Activated CD8-positive, alpha-beta memory T cell treated with anti-CD3 and anti-CD28 coated beads, Interleukin-2, amount 50 U/mL, for 1 hour (primary cell): Measurements from ENCODE around the gene MTAP.

ENCODE experiments used
- DNase-seq: peaks from one replicate; pipeline ENCODE4 v3.0.0-alpha.2; 2020; ENCODE audit errors: extremely low read depth

Gene MTAP

DNA sequence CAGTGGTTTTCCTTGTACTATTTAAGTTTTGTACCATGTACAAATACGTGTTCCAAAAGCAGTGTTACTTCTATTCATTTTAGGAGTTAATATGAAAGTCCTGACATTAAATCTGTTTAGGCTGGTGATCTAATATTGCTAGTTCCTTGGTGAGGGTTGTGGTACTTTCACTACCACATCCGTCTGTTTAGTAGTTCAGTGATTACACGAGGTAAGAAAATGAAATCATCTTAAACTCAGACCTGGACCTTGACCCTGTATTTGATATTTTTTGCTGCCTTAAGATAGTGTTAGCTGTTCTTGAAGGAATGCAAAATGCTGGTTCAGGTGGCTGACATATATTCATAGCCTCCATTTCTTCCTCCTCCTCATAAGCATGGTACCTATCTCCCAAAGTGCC is 50.3 kb downstream of the MTAP start:
- DNase-seq = no peak

DNA sequence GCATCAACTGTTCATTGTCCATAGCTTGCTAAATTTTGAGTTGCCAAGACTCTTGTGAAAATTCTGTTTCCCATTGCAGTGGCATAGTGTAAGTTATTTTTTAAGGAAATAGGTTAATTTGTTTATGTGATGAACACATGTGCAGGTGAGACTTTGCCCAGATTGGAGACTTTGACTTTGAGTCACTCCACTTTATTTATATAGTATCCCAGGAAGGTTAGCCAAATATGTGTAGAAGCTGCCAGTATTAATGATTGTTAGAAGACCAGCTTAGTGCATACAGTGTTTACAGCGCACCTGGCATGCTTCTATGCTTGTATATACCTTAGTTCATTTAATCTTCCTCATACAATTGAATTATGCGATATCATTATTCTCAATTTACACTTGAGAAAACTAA is 51.0 kb downstream of the MTAP start:
- DNase-seq = no peak

DNA sequence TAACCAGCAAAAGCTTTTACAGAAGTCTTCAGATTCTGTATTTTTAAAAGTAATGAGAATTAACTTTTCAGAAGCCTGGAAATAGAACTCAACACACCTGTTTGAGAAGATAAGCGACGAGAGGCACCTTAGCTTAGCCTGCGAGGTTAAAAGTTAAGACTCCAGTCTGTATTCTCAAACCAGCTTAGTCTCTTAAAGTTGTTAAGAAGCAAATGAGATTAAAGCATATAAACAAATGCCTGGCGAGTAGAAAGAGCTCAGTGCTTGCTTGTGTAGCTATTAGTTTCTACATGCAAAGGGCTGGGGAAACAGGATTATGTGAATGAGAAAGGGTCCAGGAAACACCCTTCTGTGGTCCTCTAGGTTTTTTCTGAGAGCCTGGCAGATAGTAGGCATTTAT is 51.7 kb downstream of the MTAP start:
- DNase-seq = no peak

DNA sequence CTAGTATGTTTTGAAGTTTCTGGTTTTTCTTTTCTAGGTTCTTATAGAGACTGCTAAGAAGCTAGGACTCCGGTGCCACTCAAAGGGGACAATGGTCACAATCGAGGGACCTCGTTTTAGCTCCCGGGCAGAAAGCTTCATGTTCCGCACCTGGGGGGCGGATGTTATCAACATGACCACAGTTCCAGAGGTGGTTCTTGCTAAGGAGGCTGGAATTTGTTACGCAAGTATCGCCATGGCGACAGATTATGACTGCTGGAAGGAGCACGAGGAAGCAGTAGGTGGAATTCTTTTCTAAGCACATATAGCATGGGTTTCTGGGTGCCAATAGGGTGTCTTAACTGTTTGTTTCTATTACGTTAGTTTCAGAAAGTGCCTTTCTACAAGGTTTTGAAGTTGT is 52.2 kb downstream of the MTAP start:
- no peak for DNase-seq

DNA sequence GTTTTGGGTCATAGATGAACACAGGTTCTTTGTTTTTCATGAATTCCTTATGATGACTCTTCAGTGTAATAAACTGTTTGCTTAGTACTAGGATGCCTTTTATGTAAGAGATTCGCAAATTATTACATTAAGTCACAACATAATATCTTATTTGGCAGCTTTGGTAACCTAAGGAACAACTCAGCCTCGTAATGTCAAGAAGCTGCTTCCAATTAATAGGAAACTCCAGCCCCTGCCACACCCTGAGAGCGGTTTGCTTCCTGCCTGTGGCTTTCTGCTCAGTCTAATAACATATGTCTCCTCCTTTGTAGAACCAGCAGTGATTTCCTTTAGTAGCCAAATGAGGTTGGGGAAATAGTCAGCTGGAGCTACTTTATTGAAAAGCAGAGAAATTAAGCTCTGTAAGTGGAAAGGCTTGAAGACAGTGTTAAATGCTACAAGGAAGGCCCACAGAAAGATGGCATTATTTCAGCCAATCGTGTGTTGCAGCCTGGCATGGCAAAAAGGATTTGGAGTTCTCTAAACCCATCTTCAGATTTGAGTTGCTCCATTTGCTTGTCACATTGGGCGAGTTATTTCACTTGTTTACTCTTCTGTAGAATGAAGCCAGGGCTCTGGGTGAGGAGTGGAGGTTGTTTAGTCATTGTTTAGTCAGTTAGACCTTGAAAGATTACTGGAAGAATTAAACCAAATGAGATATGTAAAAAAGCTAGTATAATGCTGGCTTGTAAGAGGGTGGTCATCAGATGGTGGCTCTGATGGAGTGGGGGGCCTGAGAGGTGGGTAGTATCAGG is 54.1 kb downstream of the MTAP start:
- DNase-seq = no peak

DNA sequence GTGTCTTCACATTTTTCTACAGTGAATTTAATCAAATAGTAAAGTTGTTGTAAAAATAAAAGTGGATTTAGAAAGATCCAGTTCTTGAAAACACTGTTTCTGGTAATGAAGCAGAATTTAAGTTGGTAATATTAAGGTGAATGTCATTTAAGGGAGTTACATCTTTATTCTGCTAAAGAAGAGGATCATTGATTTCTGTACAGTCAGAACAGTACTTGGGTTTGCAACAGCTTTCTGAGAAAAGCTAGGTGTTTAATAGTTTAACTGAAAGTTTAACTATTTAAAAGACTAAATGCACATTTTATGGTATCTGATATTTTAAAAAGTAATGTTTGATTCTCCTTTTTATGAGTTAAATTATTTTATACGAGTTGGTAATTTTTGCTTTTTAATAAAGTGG is 60.4 kb downstream of the MTAP start:
- no peak for DNase-seq

DNA sequence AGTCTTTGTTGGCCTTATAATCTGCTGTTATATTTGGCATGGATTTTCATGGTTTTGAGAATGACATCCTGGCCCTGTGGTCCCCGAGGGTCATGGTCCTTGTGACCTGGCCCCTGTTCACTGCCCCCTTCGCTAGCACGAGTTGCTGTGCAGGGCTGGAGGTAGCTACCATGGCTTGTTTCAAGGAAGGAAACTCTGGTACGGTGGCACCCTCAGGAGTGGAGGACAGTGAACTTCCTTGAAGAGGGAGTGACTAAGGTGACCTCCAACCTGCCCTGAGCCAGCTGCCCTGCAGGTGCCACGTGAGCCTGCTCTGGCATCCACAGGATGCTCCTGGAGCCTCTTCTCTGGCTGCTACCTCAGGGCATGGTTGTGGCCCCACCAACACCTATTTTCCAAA is 62.1 kb downstream of the MTAP start:
- DNase-seq = no peak

DNA sequence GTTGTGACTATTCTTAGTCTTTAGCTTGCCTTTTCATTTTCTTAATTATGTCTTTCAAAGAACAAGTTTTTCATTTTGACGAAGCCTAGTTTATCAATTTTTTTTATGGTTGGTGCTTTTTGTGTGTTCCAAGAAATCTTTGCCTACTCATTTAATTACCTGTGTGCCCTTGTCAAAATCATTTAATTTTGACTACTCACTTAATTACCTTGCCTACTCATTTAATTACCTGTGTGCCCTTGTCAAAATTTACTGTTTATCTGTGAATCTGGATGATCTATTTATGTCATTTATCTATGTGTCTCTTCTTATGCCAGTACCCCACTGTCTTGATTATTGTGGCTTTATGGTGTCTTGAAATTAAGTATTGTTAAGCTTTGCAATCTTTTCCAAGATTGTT is 63.9 kb downstream of the MTAP start:
- no peak for DNase-seq

DNA sequence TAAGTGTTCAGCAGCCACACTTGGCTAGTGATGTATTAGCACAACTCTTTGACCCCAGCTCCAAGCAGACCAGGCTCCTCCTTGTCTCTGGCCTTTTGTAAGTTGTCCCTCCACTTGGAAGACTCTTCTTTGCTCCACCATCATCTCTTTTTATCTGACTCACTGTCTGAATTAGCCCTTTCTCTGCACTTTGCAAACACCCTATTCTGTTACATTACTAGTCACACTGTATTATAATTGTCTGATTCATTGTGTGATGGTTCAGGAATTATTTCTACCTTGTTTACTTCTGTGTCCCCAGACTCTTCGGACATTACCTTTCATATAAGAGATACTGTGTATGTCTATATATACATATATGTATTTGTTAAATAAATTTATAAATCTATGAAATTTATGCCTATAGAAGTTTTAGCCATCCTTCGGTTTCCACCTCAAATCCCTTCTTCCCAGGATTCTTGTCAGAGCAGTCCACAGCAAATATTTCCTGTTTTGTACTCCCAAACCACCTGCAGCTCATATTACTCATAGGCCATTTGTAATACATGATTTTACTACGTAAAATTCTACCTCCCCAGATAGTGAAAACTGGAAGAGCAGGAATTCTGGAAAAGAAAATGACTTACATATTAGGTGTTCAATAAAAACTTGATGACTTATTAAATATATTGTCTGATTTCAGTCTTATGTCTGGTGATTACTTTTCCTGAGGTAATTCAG is 69.0 kb downstream of the MTAP start:
- DNase-seq = no peak

DNA sequence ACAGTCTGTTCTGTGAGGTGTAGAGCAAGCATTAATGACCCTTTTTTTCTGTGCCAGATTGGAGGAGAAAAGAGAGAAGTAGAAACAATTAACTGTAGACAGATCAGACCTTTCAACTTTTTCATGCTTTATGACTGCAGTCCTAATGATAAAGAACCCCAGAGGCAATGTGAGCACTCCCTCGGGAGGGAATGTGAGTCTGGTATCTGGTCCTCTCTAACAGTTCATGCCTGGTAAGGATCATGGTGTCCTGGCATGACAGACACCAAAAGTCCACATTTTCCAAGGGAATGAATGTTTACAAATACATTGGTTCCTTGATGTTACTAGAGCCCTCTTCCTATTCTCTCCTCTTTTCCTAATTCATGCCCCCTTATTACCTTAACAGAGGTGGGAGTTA is 70.3 kb downstream of the MTAP start:
- DNase-seq = no peak

DNA sequence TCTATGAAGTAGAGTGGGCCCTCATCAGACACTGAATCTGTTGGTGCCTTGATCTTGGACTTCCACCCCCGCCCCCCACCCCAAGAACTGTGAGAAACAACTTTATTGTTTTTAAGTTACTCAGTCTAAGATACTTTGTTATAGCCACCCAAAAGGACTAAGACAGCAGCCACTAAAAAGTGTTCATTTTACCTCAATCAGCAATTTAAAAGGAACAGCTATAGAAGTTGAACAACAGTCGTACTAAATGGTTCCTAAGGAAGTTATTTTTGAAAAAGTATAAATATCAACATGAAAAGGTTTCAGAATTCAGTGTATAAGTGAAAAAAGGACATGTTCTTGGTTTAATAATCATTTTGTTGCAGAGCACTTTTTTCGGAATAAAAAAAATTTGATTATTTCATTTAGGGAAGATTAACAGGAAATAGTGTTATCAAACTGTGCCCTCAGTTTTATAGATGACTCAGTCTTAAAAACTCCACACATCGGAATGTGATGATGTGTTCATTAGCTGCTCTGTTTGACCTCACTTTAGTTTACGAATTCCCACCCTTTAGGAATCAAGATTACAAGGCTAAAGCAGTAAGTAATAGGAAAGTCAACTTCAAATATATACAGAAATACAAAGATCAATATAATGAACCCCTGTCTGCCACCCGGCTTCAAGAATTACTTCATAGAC is 71.2 kb downstream of the MTAP start:
- no peak for DNase-seq

DNA sequence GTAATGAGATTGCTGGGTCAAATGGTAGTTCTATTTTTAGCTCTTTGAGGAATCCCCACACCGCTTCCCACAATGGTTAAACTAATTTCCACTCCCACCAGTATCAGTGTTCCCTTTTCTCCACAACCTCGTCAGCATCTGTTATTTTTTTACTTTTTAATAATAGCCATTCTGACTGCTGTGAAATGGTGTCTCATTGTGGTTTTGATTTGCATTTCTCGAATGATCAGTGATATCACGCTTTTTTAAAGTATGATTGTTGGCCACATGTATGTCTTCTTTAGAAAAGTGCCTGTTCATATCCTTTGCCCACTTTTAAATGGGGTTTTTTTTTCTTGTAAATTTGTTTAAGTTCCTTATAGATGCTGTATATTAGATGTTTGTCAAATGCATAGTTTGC is 73.5 kb downstream of the MTAP start:
- DNase-seq = no peak

DNA sequence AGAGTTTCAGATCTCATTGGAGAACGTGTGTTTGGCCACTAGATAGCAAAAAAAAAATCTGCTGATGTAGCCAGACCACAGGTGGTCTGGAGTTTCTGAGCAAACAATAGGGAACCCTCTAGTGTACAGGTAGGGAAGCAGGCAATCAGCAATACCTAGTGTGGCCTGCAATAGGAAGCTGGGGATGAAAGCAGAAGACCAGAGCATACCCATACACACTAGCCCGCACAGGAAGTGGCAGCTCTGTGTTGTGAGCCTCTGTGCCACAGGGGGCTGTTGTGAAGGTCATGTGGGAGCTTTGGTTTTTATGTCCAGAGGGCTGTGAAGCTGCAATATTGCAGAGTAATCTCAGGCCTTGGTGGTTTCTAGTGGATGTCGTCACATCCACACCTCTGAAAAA is 81.2 kb downstream of the MTAP start:
- no peak for DNase-seq

DNA sequence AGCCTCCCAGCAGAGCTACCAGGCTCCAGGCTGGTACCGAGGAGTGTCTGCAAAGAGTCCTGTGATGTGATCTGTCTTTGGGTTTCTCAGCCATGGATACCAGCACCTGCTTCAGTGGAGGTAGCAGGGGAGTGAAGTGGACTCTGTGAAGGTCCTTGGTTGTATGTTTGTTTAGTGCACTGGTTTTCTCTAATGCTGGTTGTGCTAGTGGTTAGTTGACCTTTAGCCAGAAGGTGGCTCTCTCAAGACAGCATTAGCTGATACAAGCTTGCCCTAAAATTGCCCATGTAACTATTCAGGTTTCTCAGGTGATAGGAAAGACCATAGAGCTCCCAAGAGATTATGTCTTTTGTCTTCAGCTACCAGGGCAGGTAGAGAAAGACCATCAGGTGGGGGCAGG is 87.2 kb downstream of the MTAP start:
- DNase-seq = no peak

DNA sequence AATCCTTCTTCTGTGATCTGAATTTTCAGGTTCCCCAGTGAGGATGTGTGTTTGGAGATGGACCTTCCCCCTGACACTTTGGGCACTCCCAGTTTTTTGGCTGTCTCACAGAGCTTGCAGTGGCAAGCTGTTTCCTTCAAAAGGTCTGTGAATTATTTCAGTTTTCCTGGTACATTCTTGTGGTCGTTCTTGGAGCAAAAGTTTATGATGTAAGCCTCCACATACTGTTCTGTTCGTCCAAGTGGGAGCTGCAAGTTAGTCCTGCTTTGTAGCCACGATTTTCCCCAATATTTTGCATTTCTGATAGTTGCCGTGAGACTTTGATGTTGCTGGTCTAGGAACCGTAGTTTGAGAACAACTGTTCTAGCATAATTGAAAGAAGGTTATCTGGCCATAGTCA is 88.3 kb downstream of the MTAP start:
- DNase-seq = no peak

DNA sequence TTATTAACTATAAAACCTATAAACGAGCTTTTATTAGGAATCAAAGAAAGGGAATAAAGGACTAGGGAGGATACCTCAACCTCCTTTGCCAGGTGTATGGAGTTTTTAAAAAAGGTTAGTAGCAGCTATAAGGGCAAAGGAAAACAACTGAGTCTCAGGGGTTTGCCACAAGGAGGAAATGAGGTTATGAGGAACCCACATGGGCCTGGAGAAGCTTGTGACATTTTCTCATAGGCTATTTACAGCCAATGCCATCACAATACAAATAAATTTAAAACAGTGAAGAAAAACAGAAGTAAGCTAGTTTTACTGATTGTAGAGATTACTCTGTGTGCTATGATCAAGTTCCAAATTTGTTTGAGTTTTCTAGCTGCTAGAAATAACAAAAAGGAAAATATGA is 99.1 kb downstream of the MTAP start:
- no peak for DNase-seq

DNA sequence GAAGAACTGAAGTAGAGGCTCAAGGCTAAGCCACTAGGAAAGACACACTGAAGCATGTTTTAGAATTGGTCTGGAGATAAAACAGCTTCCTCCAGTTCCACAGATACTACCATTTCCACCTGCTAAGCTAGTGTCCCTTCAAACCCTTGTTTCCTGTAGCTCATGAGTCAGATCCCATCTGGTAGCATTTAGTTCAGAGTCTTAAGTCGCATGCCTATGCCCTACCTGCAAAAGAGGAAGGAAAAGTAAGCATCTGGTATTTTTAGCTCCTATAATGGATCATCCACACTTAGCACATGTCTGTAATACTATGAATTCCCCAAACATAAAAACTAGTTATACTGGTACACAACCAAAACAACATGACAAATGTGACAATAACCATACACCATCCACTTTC is 99.7 kb downstream of the MTAP start:
- DNase-seq = no peak

DNA sequence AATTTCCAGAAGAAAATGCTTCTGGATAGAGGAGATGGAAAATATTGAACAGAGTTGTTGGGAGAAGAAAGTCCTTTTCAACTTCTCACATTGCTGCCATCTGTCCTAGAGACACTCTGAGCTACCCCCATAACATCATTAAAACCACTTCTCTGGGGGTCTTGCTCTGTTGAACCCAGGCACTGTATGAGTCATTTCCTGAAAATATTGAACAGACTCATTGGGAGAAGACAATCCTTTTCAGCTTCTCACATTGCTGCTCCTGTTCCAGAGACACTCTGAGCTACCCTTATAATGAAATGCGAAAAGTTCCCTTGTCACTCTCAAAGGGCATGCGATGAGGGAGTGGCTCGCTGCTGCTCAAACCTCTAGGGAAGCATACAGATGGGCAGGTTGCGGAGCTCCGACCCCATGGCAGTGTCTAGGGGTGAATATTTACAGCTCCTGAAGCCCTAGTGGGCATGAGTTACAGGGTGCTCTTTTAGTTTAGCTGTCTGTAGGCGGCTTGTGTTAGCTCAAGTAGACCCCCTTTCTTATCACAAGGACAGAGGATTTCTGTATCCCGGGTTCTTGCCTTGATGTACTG is 101.0 kb downstream of the MTAP start:
- no peak for DNase-seq

DNA sequence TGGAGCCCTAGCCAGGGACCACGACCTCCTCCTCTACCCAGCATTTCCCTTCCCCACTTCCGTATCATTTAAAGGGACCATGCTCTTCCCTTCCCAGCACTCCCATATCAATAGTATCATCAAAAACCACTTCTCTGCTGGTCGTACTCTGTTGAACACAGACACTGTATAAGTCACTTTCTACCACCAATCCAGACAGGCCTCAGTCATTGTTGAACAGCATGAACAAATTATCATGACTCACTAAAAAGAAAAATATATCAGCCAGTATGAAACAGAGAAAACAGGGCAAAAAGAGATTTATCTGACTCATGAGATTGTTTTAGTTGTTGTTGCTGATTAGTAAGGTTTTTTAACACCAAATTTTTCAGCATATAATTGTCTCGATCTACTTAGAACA is 101.9 kb downstream of the MTAP start:
- DNase-seq = no peak

DNA sequence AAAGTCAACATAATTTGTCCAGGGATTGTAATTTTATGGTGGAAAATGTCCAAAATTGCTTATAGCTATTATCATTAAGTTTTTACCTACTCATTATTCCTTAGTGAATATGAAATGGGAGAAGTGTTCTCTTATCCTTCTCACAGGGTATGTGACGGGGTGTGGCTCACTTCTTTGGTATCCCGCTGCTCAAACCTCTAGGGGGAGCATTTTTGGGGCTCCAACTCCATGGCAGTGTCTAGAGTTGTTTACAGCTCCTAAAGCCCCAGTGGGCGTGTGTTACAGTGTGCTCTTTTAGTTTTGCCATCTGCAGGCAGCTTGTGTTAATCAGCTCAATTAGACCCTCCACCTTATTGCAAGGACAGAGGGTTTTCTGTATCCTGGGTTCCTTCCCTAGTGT is 102.3 kb downstream of the MTAP start:
- no peak for DNase-seq

DNA sequence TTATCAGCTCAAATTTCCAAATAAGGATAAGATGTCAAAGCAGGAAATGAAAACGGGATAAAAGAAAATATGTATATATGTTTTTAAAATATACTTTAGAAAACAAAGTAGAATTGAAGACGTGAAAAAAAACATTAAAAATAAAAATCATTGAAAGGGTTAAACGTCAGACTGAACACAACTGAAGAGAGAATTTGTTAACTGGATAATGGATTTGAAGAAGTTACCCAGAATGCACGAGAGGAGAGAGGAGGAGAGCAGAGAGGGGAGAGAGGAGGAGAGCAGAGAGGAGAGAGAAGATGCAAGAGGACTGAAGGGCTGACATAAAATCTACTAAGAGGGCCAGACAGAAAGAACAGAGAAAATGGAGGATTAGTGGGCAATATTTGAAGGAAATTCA is 103.8 kb downstream of the MTAP start:
- DNase-seq = no peak

DNA sequence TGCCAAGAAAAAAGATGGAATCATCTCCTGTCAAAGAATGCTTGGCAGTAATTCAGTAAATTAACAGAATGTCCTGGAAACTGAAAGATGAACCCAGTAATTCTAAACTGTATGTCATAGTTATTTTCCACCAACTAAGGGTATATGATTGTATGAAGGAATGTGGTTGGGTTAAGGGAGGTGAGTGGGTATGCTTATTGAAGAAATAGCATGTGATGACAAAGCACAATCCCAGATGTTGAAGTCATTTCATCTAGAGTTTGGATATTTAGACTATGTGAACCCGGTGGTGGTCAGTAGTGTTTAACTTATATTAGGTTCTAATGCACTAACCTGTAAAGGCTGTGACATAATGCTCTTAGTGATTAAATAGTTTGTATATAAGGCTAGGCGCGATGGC is 104.4 kb downstream of the MTAP start:
- DNase-seq = no peak
